ENCODE results near the gene PLEKHM2.

PLEKHM2 gene

DNA sequence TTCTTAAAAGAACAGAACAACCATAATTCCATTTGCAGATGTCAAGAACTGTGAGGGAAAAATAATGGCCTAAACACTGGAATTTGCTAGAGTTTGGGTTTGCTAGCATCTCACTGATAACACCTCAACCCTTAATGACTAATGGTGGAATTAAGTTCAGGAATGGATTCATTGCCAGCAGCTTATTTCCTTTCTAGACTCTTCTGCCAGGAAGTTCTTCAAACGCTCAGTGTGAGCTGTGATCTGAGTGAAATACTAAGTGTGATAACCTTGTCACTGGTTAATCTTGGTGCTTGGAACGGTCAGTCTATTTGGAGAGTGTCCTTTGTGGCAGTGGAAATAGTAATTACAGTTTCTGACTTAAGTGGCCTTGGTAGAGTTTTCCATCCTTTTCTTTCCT lies 21.6 kb upstream of the PLEKHM2 start:
- TF ChIP-seq, protein P1, sequence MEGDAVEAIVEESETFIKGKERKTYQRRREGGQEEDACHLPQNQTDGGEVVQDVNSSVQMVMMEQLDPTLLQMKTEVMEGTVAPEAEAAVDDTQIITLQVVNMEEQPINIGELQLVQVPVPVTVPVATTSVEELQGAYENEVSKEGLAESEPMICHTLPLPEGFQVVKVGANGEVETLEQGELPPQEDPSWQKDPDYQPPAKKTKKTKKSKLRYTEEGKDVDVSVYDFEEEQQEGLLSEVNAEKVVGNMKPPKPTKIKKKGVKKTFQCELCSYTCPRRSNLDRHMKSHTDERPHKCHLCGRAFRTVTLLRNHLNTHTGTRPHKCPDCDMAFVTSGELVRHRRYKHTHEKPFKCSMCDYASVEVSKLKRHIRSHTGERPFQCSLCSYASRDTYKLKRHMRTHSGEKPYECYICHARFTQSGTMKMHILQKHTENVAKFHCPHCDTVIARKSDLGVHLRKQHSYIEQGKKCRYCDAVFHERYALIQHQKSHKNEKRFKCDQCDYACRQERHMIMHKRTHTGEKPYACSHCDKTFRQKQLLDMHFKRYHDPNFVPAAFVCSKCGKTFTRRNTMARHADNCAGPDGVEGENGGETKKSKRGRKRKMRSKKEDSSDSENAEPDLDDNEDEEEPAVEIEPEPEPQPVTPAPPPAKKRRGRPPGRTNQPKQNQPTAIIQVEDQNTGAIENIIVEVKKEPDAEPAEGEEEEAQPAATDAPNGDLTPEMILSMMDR (IDR thresholded peaks at IDR 0.05; ENCODE audit: borderline replicate concordance, control extremely low read depth, extremely low read depth, insufficient read depth, missing control alignments): no peak
- DNase-seq (ENCODE audit: low spot score): no peak
- in situ Hi-C loops (cut with MboI; ENCODE audit: low sequenced_read_pairs, unreplicated experiment): no loop called here

DNA sequence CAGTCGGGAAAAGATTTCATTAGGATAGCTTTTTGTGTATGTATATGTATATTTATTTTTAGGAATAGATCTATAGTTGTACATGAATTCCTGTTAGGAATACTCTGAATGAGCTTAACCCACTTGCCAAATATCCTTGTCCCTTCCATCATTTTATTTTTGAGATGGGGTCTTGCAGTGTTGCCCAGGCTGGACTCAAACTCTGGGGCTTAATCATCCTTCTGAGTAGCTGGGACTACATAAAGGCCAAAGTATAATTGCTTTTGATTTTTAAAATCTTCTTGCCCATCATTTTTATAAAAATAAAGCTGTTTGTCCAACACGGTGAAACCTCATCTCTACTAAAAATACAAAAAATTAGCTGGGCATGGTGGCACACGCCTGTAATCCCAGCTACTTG lies 20.2 kb upstream of the PLEKHM2 start:
- in situ Hi-C loops (cut with MboI; ENCODE audit: low sequenced_read_pairs, unreplicated experiment): no loop called here
- TF ChIP-seq, protein P1 (IDR thresholded peaks at IDR 0.05; ENCODE audit: borderline replicate concordance, control extremely low read depth, extremely low read depth, insufficient read depth, missing control alignments): no peak

DNA sequence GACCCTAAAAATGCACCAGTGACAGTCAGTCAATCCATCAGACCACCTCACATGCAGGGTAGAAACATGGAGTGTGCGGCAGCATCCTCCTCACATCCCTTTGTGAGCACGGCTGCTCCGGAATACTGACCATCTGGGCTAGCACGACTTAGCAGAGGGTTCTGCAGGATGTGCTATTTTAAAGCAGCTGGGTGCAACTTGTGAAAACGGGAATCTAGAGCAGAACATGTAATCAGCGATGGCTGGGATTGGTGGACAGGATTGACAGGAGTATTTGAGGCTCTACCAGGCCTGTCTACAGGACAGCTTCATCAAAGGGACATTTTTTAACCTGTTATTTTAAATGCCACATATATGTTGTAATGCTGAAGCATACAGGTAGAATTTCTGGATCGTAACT lies 16.8 kb upstream of the PLEKHM2 start:
- TF ChIP-seq, protein P1 (IDR thresholded peaks at IDR 0.05; ENCODE audit: borderline replicate concordance, control extremely low read depth, extremely low read depth, insufficient read depth, missing control alignments): no peak
- DNase-seq (ENCODE audit: low spot score): no peak
- in situ Hi-C loops (cut with MboI; ENCODE audit: low sequenced_read_pairs, unreplicated experiment): no loop called here

More for the DNA sequence above, 20.2 kb upstream of the PLEKHM2 start:
- no peak for DNase-seq (ENCODE audit: low spot score)

DNA sequence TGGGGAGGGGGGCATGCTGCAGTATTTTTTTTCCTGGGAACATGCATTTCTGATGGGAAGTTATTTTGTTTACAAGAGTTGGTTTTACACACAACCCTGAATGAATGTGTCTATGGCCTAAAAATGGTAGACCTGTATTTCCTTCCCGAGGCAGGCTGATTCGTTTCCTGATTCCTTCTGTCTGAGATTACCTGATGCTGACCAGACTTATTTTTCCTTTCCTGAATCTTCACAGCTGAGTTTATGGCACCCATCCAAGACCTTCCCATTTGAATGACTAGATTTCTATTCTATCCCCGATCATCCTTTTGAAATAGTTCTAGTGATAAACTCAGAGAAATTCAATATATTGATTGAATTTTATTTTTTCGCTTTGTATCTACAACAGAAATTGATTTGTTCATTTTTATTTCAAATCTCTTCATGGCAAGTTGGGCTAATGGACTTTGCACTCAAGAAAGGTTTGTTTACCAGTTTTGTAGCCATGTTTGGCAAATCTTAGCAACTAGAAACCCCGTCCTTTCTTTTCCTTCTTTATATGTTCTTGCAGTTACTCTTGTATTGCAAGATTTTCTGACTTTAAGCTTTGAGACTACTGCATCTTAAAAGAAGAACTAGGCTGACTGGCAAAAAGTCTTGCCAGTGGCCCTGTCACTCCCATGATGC lies 15.9 kb upstream of the PLEKHM2 start:
- in situ Hi-C loops (cut with MboI; ENCODE audit: low sequenced_read_pairs, unreplicated experiment): no loop called here
- DNase-seq (ENCODE audit: low spot score): no peak
- TF ChIP-seq, protein P1 (IDR thresholded peaks at IDR 0.05; ENCODE audit: borderline replicate concordance, control extremely low read depth, extremely low read depth, insufficient read depth, missing control alignments): no peak

DNA sequence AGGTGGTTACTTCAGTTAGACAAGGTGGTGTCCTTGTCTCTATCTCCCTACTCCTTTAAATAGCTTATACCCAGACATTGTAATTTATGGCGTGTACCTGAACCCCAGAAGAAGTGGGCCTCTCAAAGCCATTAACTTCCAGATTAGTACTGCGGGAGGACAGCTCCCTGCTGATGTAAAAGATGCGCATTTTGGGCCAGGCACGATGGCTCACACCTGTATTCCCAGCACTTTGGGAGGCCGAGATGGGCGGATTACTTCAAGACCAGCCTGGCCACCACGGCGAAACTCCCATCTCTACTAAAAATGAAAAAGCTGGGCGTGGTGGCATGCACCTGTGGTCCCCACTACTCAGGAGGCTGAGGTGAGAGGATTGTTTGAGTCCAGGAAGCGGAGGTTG lies 15.0 kb upstream of the PLEKHM2 start:
- TF ChIP-seq, protein P1 (IDR thresholded peaks at IDR 0.05; ENCODE audit: borderline replicate concordance, control extremely low read depth, extremely low read depth, insufficient read depth, missing control alignments): no peak
- DNase-seq (ENCODE audit: low spot score): no peak
- in situ Hi-C loops (cut with MboI; ENCODE audit: low sequenced_read_pairs, unreplicated experiment): no loop called here

DNA sequence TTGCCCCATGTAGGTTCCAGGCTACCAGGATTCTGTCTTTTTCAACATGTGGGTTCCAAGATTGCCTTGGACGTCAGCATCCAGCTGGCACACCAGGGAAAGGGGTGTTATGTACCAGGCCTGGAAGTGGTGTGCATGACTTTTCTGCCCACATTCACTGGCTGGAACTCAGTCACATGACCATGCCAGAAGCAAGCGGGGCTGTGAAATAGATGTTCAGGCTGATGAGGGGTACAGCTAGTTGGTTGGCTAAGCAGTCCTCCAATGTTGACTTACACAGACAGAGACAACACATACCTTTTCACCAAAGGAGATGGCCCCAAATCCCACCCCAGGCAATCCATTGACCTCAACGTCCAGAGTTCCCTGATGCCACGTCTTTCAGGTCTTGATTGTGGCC lies 14.3 kb upstream of the PLEKHM2 start:
- TF ChIP-seq, protein P1 (IDR thresholded peaks at IDR 0.05; ENCODE audit: borderline replicate concordance, control extremely low read depth, extremely low read depth, insufficient read depth, missing control alignments): no peak
- in situ Hi-C loops (cut with MboI; ENCODE audit: low sequenced_read_pairs, unreplicated experiment): no loop called here
- no peak for DNase-seq (ENCODE audit: low spot score)
